Measurements from ENCODE around the gene RASGEF1C. TPM values are rescaled to one million over a fixed set of nuclear protein-coding genes. Genes with fewer than 3 reads are reported as not detected.

RASGEF1C gene
- total RNA-seq, 1 experiment from 2014 or later, result not detected

DNA sequence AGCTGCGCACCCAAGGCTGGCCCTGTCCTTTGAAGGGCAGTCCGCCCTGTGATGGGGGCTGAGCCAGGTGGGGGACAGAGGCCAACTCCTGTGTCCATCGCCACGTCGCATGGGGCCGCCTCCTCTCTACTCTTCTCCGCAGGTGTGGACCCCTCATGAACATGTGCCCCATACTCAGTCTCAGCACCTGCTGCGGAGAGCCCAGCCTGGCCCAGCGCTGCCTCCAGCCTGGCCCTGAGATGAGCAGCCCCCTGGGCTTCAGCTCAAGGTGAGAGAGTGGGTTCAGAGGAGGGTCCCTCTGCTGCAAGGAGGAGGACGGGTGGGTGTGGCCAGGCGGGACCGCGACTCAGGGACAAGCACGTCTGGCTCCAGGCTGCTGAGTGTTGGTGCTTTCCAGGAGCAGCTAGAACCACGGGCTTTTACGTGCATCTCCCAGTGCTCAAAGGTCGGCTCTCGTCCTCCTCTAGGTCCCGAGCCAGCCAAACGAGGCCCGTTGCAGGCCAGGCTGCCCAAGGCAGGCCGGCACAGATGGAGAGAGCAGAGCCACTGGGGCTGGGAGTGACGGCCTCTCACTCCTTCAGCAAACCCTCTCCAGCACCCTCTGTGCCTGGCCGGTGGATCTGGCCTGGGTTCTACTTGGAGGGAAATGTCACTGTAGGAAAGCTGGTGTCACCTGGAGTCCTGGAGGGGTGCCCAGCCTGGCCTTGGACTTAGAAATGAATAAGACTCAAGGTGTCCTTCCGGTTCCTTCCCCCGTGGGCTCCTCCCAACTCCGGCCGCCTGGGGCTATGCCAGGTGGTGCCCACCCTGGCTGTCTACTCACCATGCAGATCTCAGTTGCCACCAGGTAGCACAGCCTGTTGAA, 88.5 kb downstream of the RASGEF1C start:
- DNase-seq (ENCODE audit: low read depth), result no peak

DNA sequence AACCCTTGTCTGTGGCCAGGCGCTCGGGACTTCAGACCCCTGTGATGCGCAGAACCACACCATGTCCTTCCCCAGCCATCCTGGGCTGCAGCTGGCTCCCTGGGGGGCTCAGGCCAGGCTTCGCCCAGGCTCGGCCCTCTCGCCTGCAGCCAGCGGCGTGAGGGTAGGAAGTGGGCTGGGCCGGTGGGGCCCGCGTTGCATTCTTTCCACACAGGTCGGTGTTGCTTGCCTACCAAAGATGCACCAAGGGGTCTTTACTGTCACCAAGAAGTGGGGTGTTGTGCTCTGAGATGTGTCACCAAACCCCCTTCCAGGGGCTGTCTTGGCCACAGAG, 89.1 kb downstream of the RASGEF1C start:
- DNase-seq (ENCODE audit: low read depth), result no peak

- no peak for DNase-seq (ENCODE audit: low read depth)
Measured at GRCh38 chr5:180119031-180119902, 89.7 kb downstream of the RASGEF1C start.

DNA sequence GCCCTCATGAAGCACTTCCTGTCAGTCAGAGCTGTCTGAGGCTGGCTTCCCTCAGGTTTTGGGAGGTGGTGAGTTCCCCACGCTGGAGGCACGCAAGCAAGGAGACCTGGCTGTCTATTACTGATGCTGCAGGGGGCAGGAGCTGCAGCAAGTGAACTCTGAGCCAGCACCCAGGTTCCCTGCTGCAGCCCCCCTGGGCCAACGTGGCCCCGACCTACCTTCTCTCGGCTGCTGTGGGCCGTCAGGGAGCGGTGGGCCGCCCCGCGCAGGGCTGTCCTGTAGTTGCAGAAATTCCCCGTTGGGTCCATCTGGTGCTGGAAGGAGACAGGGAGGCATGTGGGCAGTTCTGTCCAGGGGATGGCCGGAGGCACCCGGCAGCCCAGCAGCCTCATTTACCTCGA, 90.6 kb downstream of the RASGEF1C start:
- no peak for DNase-seq (ENCODE audit: low read depth)

DNA sequence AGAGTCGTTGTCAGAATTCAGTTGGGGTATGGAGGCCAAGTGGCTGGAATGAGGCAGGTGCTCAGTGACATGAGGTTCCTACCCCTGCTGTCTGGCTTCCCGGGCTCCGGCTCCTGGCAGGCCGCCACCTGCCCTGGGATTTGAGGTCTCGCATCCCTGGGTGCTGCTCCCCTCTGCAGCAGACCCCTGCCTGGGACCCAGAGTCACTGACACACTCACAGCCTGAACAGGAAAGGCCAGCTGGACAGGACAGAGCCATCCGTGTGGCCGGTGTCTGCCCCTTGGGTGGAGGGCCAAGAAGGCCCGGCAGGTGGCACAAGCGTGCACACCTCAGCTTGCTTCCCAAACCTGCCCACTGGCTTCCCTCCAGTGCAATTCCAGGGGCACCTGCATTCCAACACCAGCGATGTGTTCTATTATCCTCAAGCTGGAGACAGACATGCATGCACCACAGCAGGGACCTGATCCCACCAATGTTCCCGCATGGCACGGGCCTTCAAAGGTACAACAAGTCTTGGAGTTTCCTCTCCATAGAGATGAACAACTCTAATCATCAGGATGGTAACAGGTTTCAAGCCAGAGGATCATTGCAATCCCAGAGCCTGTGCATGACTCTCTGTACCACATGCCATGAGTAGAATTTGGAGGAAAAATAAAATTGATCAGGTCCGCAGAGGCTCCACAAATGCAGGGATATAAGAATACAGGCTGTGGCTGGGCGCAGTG, 91.8 kb downstream of the RASGEF1C start:
- no peak for DNase-seq (ENCODE audit: low read depth)

DNA sequence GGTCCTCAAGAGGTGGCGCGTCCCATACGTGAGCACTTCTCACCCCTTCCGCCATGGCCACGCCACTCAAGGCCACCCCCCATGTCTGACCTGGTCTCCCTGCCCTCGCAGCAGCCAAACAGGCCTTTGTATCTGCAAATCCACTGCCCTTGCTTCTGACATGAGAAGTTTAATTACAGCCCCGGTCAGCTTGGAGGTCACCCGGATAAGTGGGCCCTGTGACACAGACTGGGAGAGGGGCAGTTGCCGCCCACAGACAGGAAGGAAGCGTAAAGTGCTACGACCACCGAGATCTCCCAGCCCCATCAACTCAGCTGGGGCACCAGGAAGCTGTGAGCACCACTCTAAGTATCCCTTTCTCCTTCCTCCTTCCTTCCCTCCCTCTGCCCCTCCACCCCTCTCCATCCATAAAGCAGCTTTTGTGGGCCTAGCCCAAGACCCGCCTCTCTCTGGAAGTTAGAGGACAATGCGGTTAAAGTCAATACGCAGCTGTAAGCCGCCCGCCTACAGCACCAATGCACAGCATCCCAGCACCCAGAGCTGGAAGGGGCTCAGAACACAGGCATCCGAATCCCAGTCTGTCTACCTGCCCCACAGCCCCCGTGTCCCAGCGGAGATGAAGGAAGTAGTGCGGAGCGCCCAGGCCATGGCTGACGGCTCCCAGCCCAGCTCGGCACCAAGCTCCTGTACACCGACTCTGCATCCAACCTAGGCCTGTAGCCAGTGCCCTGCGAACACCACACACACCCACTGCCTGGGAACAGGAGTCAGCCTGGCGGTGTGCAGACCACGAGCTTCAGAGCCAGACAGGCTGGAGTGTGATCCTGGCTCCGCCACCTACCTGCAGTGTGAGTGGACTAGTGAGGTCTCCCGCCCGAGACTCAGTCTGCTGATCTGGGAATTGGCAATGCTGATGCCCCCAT, 92.7 kb downstream of the RASGEF1C start:
- no peak for DNase-seq (ENCODE audit: low read depth)

GRCh38 chr5:180115326-180116076, 93.5 kb downstream of the RASGEF1C start:
- DNase-seq (ENCODE audit: low read depth), result no peak

DNA sequence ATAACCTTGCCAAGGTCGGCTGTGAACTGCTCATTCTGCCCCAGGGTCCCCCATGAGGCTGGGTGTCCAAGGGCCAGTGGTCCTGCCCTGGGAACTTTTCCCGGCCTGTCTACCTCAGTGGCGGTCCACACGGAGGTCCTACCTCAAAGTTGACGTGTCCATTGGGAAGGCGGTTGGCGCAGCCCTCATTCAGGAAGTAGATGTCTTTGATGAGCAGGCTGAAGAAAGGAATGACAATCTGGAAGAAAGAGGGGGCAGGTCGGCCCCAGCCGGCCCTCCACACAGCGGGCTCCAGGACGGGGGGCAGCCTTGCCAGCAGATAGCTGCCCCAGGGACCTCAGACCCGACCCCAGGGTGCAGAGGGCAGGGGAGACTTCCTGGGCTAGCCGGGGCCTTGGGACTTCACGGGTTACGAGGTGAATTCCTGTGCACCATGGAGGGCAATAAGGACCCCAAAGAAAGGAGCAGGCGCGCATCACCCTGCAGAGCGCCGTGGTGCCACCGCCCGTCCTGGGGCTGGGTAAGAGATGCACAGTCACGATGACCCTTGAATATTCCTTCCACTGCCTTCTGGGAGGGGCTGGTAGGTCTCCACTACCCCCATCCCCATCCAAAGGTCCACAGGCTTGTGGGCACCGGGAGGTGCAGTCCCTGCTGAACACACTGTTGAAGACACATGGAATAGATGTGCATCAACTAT, 94.6 kb downstream of the RASGEF1C start:
- DNase-seq (ENCODE audit: low read depth), result no peak

- no peak for DNase-seq (ENCODE audit: low read depth)
Measured at GRCh38 chr5:180113660-180114303, 95.2 kb downstream of the RASGEF1C start.

DNA sequence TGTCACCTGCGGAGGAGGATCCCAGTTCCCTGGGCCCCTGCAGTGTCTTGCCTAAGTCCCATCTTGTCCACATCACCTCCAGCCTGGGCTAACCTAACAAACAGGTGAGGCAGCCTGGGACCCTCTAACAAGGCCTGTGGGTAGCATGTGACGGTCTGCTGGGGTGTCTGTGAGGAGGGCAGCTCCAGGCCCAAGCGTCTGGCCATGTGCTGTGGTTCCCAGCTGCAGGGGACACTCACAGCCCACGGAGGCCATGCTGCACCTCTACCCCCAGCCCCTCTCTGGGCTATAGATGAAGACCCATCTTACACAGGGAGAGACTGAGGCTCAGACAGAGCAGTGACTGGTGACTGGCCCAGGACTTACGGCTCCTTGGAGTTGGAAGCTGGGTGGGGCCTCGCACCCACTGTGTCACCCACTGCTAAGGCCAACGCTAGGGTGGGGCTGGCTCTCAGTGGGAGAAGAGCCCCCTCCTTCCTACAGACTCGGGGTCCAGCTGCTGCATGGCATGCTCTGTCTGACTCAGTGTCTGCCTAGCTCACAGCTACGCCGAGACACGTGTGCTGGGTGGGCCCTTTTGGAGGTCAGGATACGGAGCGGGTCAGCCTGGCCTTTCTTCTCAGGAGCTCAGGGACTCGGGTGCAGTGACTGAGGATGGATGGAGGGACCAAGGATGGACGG, 96.7 kb downstream of the RASGEF1C start:
- DNase-seq (ENCODE audit: low read depth), result no peak

GRCh38 chr5:180111273-180112002, 97.6 kb downstream of the RASGEF1C start:
- DNase-seq (ENCODE audit: low read depth), result no peak

- no peak for DNase-seq (ENCODE audit: low read depth)
Measured at GRCh38 chr5:180109920-180110319, 99.1 kb downstream of the RASGEF1C start.

DNA sequence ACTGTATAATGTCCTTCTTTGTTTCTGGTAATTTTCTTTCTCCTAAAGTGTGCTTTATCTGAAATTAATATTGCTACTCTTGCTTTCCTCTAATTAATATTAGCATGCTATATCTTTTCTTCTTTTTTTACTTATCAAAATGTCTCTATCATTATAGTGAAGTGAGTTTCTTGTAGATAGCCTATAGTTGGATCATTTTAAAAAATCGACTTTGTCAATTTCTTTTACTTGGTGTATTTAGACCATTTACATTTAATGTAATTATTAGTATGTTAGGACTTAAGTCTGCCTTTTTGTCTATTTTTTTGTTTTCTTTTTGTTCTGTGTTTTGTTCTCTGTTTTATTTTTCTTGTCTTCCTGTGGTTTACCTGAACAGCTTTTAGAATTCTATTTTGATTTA, 102.0 kb downstream of the RASGEF1C start:
- DNase-seq (ENCODE audit: low read depth), result no peak

GRCh38 chr5:180105827-180106312, 103.1 kb downstream of the RASGEF1C start:
- peak; percentile 36 for DNase-seq (ENCODE audit: low read depth)

- DNase-seq (ENCODE audit: low read depth), result no peak
Measured at GRCh38 chr5:180104168-180104530, 104.9 kb downstream of the RASGEF1C start.

GRCh38 chr5:180103487-180104167, 105.4 kb downstream of the RASGEF1C start:
- DNase-seq (ENCODE audit: low read depth), result no peak

DNA sequence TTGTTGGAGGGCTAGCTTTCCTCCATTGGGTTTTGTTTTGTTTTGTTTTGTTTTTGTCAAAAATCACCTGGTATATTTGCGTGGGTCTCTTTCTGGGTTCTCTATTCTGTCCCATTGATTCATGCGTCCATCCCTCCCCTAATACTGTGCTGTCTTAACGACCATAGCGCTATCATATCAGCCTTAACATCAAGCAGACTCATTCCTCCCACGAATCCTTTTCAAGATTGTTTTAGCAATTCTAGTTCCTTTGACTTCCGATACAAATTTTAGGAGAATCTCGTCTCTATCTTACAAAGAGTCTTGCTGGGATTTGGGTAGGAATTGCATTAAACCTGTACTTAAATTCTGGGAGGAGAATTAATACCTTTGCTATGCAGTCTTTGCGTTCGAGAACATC, 106.4 kb downstream of the RASGEF1C start:
- DNase-seq (ENCODE audit: low read depth), result no peak

Measured in LHCN-M2 (cell line).